Osteocyte (in vitro differentiated cells): ENCODE measurements around the gene FAM20A. TPM values are rescaled to one million over a fixed set of nuclear protein-coding genes. Genes with fewer than 3 reads are reported as not detected.
"Not testable (repeated sequence)": the region's sequence is repeated elsewhere in the genome, so short reads cannot be mapped to it uniquely, and the experiment has no call there.

Experiments
- DNase-seq: peaks from one replicate; pipeline ENCODE4 v3.0.0; 2021; ENCODE audit warnings: mixed read lengths; ENCODE audit not compliant: unreplicated experiment; ENCODE audit errors: extremely low spot score
- H3K27ac Mint-ChIP-seq: one replicate; pipeline ENCODE4 v1.8.0; 2021; ENCODE audit warnings: mild to moderate bottlenecking, mixed read lengths; ENCODE audit not compliant: unreplicated experiment
- H3K27me3 Mint-ChIP-seq: one replicate; pipeline ENCODE4 v1.8.0; 2021; ENCODE audit warnings: mixed read lengths; ENCODE audit not compliant: unreplicated experiment
- H3K36me3 Mint-ChIP-seq: one replicate; pipeline ENCODE4 v1.8.0; 2021; ENCODE audit warnings: mixed read lengths; ENCODE audit not compliant: unreplicated experiment
- H3K4me1 Mint-ChIP-seq: one replicate; pipeline ENCODE4 v1.8.0; 2021; ENCODE audit warnings: mixed read lengths; ENCODE audit not compliant: unreplicated experiment
- H3K4me3 Mint-ChIP-seq: one replicate; pipeline ENCODE4 v1.8.0; 2021; ENCODE audit warnings: mild to moderate bottlenecking, moderate library complexity, mixed read lengths; ENCODE audit not compliant: unreplicated experiment
- H3K9me3 Mint-ChIP-seq: one replicate; pipeline ENCODE4 v1.8.0; 2021; ENCODE audit warnings: mixed read lengths; ENCODE audit not compliant: unreplicated experiment
- total RNA-seq: library from RNA; stranded (reverse); gene quantifications from 2 replicates; pipeline ENCODE4 v1.2.1, GENCODE V29; 2021
- TF ChIP-seq, protein P1 (sequence below): fragments of 200-600 bp; sonication (generic); IDR thresholded peaks from 2 replicates; pipeline ENCODE4 v1.5.0; 2021; ENCODE audit warnings: antibody characterized with exemption, mild to moderate bottlenecking, moderate library complexity

FAM20A gene
- total RNA-seq, 1 donor from 2014 or later: not detected

DNA sequence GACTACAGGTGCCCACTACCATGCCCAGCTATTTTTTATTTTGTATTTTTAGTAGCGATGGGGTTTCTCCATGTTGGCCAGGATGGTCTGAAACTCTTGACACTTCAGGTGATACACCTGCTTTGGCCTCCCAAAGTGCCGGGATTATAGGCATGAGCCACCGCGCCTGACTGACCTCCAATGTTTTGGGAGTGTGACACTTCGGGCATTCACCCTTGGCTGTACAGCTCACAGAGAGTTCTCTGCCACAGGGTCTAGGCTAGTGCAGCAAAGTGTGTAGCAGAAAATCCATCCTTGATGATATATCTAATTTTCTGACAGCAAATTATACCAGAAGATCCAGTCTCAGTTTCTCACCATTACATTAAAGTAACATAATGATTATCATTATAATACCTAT is 14.1 kb downstream of the FAM20A start:
- Mint-ChIP-seq H3K27ac (no peak overlapping the region), H3K36me3 (no peaks in the 10 kb centered on the region), H3K9me3 (peaks cover 5% of the 10 kb centered on the region), H3K4me3 (no peak overlapping the region), H3K27me3 (peaks cover 4% of the 10 kb centered on the region), H3K4me1 (no peaks in the 10 kb centered on the region)
- TF ChIP-seq, protein P1, sequence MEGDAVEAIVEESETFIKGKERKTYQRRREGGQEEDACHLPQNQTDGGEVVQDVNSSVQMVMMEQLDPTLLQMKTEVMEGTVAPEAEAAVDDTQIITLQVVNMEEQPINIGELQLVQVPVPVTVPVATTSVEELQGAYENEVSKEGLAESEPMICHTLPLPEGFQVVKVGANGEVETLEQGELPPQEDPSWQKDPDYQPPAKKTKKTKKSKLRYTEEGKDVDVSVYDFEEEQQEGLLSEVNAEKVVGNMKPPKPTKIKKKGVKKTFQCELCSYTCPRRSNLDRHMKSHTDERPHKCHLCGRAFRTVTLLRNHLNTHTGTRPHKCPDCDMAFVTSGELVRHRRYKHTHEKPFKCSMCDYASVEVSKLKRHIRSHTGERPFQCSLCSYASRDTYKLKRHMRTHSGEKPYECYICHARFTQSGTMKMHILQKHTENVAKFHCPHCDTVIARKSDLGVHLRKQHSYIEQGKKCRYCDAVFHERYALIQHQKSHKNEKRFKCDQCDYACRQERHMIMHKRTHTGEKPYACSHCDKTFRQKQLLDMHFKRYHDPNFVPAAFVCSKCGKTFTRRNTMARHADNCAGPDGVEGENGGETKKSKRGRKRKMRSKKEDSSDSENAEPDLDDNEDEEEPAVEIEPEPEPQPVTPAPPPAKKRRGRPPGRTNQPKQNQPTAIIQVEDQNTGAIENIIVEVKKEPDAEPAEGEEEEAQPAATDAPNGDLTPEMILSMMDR: no peak
- no peak for DNase-seq

DNA sequence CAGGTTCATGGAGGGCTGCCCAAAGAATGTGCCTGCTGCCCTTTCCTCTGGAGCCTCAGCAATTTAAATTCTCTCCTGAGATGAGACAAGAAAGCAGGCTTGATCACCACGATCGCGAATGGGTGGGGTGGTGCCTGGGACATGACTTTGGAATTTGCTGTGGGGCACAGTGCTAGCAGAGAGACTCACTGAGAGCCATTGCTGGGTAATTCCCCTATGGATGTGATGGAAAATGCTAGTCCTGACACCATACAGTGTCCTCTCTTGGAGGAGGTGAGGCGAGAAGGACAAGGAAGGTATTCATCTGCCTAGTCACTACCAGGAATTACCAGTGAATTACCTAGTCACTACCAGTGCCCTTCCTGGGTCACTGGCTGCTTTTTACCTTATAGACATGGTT is 15.5 kb downstream of the FAM20A start:
- Mint-ChIP-seq H3K36me3 (no peaks in the 10 kb centered on the region), H3K27me3 (peaks cover 4% of the 10 kb centered on the region), H3K9me3 (peaks cover 5% of the 10 kb centered on the region), H3K4me3 (no peak overlapping the region), H3K27ac (no peak overlapping the region), H3K4me1 (no peaks in the 10 kb centered on the region)
- DNase-seq: no peak
- TF ChIP-seq, protein P1: no peak

DNA sequence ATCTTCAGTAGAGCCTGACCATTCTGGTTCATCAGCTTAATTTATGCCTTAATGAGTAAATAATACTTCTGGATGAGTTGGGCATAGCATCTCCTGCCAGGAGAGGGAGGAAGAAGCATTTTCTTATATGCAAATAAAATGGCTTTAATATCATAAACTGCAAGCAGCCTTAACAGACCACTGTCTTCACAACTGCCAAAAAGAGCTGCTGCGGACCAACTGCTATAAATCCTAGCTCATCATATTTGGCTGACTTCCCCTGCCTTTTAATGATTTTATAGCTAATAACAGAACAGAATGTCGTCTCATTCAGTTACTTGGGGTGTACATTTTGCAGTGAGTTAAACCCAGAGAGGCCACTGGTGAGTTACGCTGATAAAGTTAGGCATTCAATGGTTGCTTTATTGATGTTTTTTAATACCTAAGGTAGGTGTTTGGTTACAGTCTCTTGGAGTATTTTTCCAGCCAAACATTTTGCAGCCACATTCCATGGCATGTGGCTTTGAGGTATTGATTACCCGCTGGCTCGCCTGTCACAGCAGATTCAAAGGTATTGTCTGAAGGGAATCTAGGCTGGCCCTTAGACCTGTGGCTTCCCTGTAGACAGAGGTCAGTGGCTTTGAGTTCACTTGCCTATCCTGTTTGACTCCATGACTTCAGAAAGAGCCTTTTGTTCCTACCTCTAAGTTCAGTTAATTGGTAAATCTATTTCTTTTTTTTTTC is 16.4 kb downstream of the FAM20A start:
- H3K4me3 Mint-ChIP-seq: no peak overlapping the region
- H3K9me3 Mint-ChIP-seq: peaks cover 5% of the 10 kb centered on the region

DNA sequence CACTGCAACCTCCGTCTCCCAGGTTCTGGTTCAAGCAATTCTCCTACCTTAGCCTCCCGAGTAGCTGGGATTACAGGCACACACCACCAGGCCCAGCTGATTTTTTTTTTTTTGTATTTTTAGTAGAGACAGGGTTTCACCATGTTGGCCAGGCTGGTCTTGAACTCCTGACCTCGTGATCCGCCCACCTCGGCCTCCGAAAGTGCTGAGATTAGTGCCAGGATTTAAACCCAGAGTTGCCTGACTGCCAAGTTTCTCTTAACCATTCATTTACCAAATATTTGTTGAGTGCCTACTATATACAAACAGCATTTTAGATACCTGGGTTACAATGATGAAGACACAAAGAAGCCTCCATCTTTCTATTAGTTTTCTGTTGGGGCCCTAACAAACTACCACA is 18.3 kb downstream of the FAM20A start:
- not testable (repeated sequence) for H3K27ac Mint-ChIP-seq, H3K27me3 Mint-ChIP-seq, H3K4me1 Mint-ChIP-seq, H3K36me3 Mint-ChIP-seq, H3K4me3 Mint-ChIP-seq, DNase-seq, H3K9me3 Mint-ChIP-seq

More for the DNA sequence above, 16.4 kb downstream of the FAM20A start:
- peaks cover 4% of the 10 kb centered on the region for H3K27me3 Mint-ChIP-seq
- no peaks in the 10 kb centered on the region for H3K4me1 Mint-ChIP-seq
- no peak for DNase-seq
- no peaks in the 10 kb centered on the region for H3K36me3 Mint-ChIP-seq
- no peak overlapping the region for H3K27ac Mint-ChIP-seq
- TF ChIP-seq, protein P1: no peak

DNA sequence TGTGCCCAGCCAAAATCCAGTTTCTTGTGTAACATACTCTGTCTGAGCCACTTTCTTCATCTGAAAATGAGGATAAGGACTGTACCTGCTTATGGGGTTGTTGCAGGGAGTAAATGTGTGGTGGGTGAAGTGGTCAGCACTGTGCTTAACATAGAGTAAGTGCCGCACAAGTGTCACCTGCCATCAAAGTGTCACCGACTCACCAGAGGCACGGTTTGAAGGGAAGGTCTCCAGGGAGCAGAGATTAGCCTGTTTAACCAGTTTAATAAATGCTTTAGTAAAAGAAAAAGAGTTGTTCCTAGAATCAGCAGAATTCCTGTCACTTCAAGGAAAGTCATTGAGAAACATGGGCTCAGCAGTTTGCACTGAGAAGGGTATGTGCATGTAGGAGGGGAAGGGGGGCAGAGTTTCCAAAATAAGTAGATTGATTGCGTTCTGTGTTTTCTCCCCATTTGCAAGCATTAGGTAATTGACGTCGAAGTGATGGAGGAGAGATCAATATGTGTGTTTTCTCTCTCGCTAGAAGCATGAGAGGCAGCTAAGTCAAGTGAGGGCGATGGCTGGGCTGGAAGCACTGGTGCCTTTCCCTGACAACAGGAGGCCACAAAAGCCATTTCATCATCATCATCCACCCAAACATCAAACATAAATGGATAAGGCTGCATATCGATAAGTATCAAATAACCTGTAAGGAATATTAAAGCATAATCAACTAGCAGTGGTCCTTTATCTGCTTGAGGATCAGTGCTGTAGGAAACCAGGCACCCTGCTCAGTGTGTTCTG is 19.1 kb downstream of the FAM20A start:
- H3K27me3 Mint-ChIP-seq: no peaks in the 10 kb centered on the region
- H3K27ac Mint-ChIP-seq: no peak overlapping the region
- H3K4me3 Mint-ChIP-seq: no peak overlapping the region
- no peaks in the 10 kb centered on the region for H3K36me3 Mint-ChIP-seq
- TF ChIP-seq, protein P1: no peak
- no peaks in the 10 kb centered on the region for H3K9me3 Mint-ChIP-seq
- no peak for DNase-seq
- no peaks in the 10 kb centered on the region for H3K4me1 Mint-ChIP-seq
